Psoas muscle (tissue), 8 donors: Measurements from ENCODE around the gene HOXD8. TPM values are rescaled to one million over a fixed set of nuclear protein-coding genes. Genes with fewer than 3 reads are reported as not detected.

Experiments
- ATAC-seq, 4 donors: fragments of 200-7000 bp; cut with Tn5 transposase; one replicate each; pipeline ENCODE4 v1.9.1; 2020; ENCODE audit warnings: moderate library complexity in 3 of 4, mild to moderate bottlenecking in 2 of 4
- DNase-seq, 2 donors: peaks; one replicate each; pipeline ENCODE4 v3.0.0-alpha.2; 2020
- H3K27ac ChIP-seq: fragments of 200-600 bp; one replicate; pipeline ENCODE4 v1.8.0; 2022
- H3K27me3 ChIP-seq, 3 donors: fragments of 200-600 bp in 1 of 3; one replicate each; pipeline versions ENCODE4 v1.6.1 to v1.8.0; 2013 to 2022; ENCODE audit warnings: low read length in 2 of 3, mild to moderate bottlenecking in 2 of 3, moderate library complexity in 1 of 3; ENCODE audit not compliant: insufficient read depth in 3 of 3
- H3K36me3 ChIP-seq, 2 donors: fragments of 200-600 bp in 1 of 2; one replicate each; pipeline versions ENCODE4 v1.6.1 to v1.8.0; 2013 to 2022; ENCODE audit warnings: low read depth in 1 of 2, mild to moderate bottlenecking in 1 of 2, moderate library complexity in 1 of 2; ENCODE audit not compliant: insufficient read depth in 1 of 2
- H3K4me1 ChIP-seq: fragments of 200-600 bp; one replicate; pipeline ENCODE4 v1.8.0; 2022
- H3K4me3 ChIP-seq: fragments of 200-600 bp; one replicate; pipeline ENCODE4 v1.8.0; 2022; ENCODE audit warnings: mild to moderate bottlenecking
- H3K9me3 ChIP-seq: fragments of 200-600 bp; one replicate; pipeline ENCODE4 v1.8.0; 2022
- CTCF ChIP-seq: fragments of 200-600 bp; IDR thresholded peaks from one replicate; pipeline ENCODE4 v1.8.0; 2022; ENCODE audit warnings: antibody characterized with exemption
- WGBS, 3 donors: extraction: QIAGEN DNeasy Blood & Tissue Kit; methylation state at CpG; one replicate each; pipeline versions ENCODE4 v1.1.6 to v1.1.7; 2013; 5-methylcytosine and 5-hydroxymethylcytosine counted together
- intact Hi-C, 2 donors: fragments of 100-400 bp; cut with DNase I; formaldehyde crosslinking; loops; one replicate each; pipeline versions ENCODE4 v1.11.0 to v1.14.2; 2022
- polyA plus RNA-seq, 3 donors: library from polyadenylated mRNA; stranded (reverse); fragments of 200-250 nt; gene quantifications; one replicate each; pipeline ENCODE4 v1.2.3, GENCODE V29; 2013
- total RNA-seq, 4 donors: library from RNA; stranded (reverse); fragmentation: NEBNext Ultra II Directional in 2 of 4; extraction: Animal tissue kit (Norgen Biotek cat#: 25700) in 2 of 4; gene quantifications; one replicate each; pipeline versions ENCODE4 v1.2.1 to v1.2.4, GENCODE V29; 2021 to 2023
- donor health status: healthy with polysubstance abuse.
- donor health status: DM: no; HTN: no; CAD: no; lungs with moderate emphysema.
- donor health status: Bipolar disorder and iron deficiency.
- donor health status: healthy.
- donor health status: DM: yes; HTN: yes; CAD: no.
- donor health status: DM: no; HTN: no; CAD: no.
- donor health status: DM: no; HTN: no; CAD: no.
- donor health status: DM: yes; HTN: yes; CAD: no.

The HOXD8 gene
- total and polyA plus RNA-seq, 7 donors, result 3.3 to 52.5 (median 12.9) TPM

- H3K27me3 ChIP-seq, result peaks cover 0 to 6% (median 0%) of the 10 kb centered on the region in 3 donors
- H3K9me3 ChIP-seq, result no peaks in the 10 kb centered on the region
- ATAC-seq (no peak), DNase-seq (no peak)
- H3K4me1 ChIP-seq, result no peaks in the 10 kb centered on the region
- intact Hi-C loops, result no loop called here
- TF ChIP-seq CTCF, result no peak
- peak overlapping the region; percentile 48 for H3K4me3 ChIP-seq
- no peak overlapping the region for H3K27ac ChIP-seq
- 57 to 65% (median 62%) methylated on average over 43 of the region's 43 CpGs for WGBS, 3 donors
- peaks cover 2 to 33% of the 10 kb centered on the region in 2 donors for H3K36me3 ChIP-seq
These were observed 28.1 kb downstream of the HOXD8 start for GRCh38 chr2:176157499-176158185.

- Histone ChIP-seq H3K4me3 (no peak overlapping the region), H3K27me3 (peaks cover 0 to 6% (median 0%) of the 10 kb centered on the region in 3 donors)
These were observed 28.7 kb downstream of the HOXD8 start for GRCh38 chr2:176158186-176158591.

GRCh38 chr2:176158855-176159662 lies 29.6 kb downstream of the HOXD8 start:
- no peak overlapping the region for H3K27ac ChIP-seq
- WGBS, 3 donors, result 75 to 83% (median 80%) methylated on average over 39 of the region's 39 CpGs
- H3K4me3 ChIP-seq, result no peak overlapping the region
- no peak for DNase-seq
- H3K27me3 ChIP-seq, result peaks cover 0 to 6% (median 0%) of the 10 kb centered on the region in 3 donors
- H3K36me3 ChIP-seq, result peaks cover 0 to 19% of the 10 kb centered on the region in 2 donors
- TF ChIP-seq CTCF, result no peak
- no peaks in the 10 kb centered on the region for H3K9me3 ChIP-seq
- H3K4me1 ChIP-seq, result no peaks in the 10 kb centered on the region
- intact Hi-C loops, result no loop called here
- no peak for ATAC-seq

More at GRCh38 chr2:176158186-176158591, 28.7 kb downstream of the HOXD8 start:
- TF ChIP-seq CTCF, result no peak
- Histone ChIP-seq H3K36me3 (peaks cover 0 to 27% of the 10 kb centered on the region in 2 donors), H3K4me1 (no peaks in the 10 kb centered on the region), H3K9me3 (no peaks in the 10 kb centered on the region), H3K27ac (no peak overlapping the region)
- DNase-seq, result no peak
- WGBS, 3 donors, result 72 to 76% (median 75%) methylated on average over 22 of the region's 22 CpGs
- intact Hi-C loops, result no loop called here
- no peak for ATAC-seq

GRCh38 chr2:176159663-176160250 lies 30.3 kb downstream of the HOXD8 start:
- intact Hi-C loops, result no loop called here
- Histone ChIP-seq H3K4me1 (no peaks in the 10 kb centered on the region), H3K9me3 (no peaks in the 10 kb centered on the region), H3K36me3 (peaks cover 0 to 13% of the 10 kb centered on the region in 2 donors), H3K4me3 (peak overlapping the region; percentile 48), H3K27me3 (peaks cover 0 to 6% (median 1%) of the 10 kb centered on the region in 3 donors), H3K27ac (no peak overlapping the region)
- no peak for TF ChIP-seq CTCF
- WGBS, 3 donors, result 60 to 69% (median 65%) methylated on average over 41 to 44 of the region's 44 CpGs
- ATAC-seq (no peak), DNase-seq (no peak)
